OCI-LY1 (cell line): ENCODE results near the gene LIN54.

ENCODE experiments used
- CTCF ChIP-seq: fragments of 200-600 bp; sonication (generic), shearing (Covaris generic); IDR thresholded peaks from 2 replicates; pipeline ENCODE4 v1.5.1; 2017; ENCODE audit warnings: mild to moderate bottlenecking, antibody characterized with exemption, low read length, moderate library complexity, mixed read lengths
- EZH2 ChIP-seq: fragments of 200-600 bp; sonication (generic), shearing (Covaris generic); IDR thresholded peaks from 2 replicates; pipeline ENCODE4 v1.8.0; 2017; ENCODE audit warnings: borderline replicate concordance, mixed run types, mild to moderate bottlenecking, antibody characterized with exemption, low read length, moderate library complexity, mixed read lengths

- no peak for TF ChIP-seq CTCF
- no peak for TF ChIP-seq EZH2
Observed at GRCh38 chr4:83022724-83023450, 12.3 kb upstream of the LIN54 start.
